HepG2 (cell line): ENCODE measurements around the gene ZC3H18. TPM values are rescaled to one million over a fixed set of nuclear protein-coding genes. Genes with fewer than 3 reads are reported as not detected.

Source experiments
- BCL3 ChIP-seq: sonication (generic); formaldehyde crosslinking; IDR thresholded peaks from 2 replicates; pipeline ENCODE4 v1.5.1; 2020; ENCODE audit warnings: mild to moderate bottlenecking, missing genetic modification reagents, moderate library complexity
- DR1 ChIP-seq: sonication (generic); formaldehyde crosslinking; IDR thresholded peaks from 2 replicates; pipeline ENCODE4 v1.8.0; 2021; ENCODE audit warnings: mild to moderate bottlenecking, missing genetic modification reagents, inconsistent platforms
- E2F1 ChIP-seq: sonication (generic); formaldehyde crosslinking; IDR thresholded peaks from 2 replicates; pipeline ENCODE4 v1.5.0; 2020; ENCODE audit warnings: missing genetic modification reagents
- FOXC1 ChIP-seq: sonication (generic); formaldehyde crosslinking; IDR thresholded peaks from 2 replicates; pipeline ENCODE4 v1.8.0; 2022; ENCODE audit warnings: mild to moderate bottlenecking, missing genetic modification reagents, borderline replicate concordance
- GABPB1 ChIP-seq: IDR thresholded peaks from 2 replicates; pipeline ENCODE4 v1.6.1; 2016; ENCODE audit warnings: mild to moderate bottlenecking, missing genetic modification reagents, moderate library complexity, missing compliant biosample characterization
- GTF2F1 ChIP-seq: fragments of 150-350 bp; IDR thresholded peaks from 2 replicates; pipeline ENCODE4 v1.6.1; 2014; ENCODE audit warnings: low read length
- IRF2 ChIP-seq: IDR thresholded peaks from 2 replicates; pipeline ENCODE4 v1.6.1; 2018; ENCODE audit warnings: missing genetic modification reagents, missing compliant biosample characterization
- MEF2D ChIP-seq: sonication (generic); formaldehyde crosslinking; IDR thresholded peaks from 2 replicates; pipeline ENCODE4 v1.5.1; 2020; ENCODE audit warnings: mild to moderate bottlenecking, missing genetic modification reagents
- MYC ChIP-seq: sonication (generic); formaldehyde crosslinking; IDR thresholded peaks from 2 replicates; pipeline ENCODE4 v1.9.0; 2021; ENCODE audit warnings: missing genetic modification reagents, borderline replicate concordance
- PHF8 ChIP-seq: sonication (generic); formaldehyde crosslinking; IDR thresholded peaks from 2 replicates; pipeline ENCODE4 v1.5.0; 2020; ENCODE audit warnings: missing genetic modification reagents
- ZNF333 ChIP-seq: sonication (generic); formaldehyde crosslinking; IDR thresholded peaks from 2 replicates; pipeline ENCODE4 v1.4.0; 2020; ENCODE audit warnings: mild to moderate bottlenecking, missing genetic modification reagents, borderline replicate concordance
- ZNF367 ChIP-seq: sonication (generic); formaldehyde crosslinking; IDR thresholded peaks from 2 replicates; pipeline ENCODE4 v1.4.0; 2020; ENCODE audit warnings: missing genetic modification reagents, borderline replicate concordance
- ZNF432 ChIP-seq: sonication (generic); formaldehyde crosslinking; IDR thresholded peaks from 2 replicates; pipeline ENCODE4 v1.5.0; 2020; ENCODE audit warnings: missing genetic modification reagents, mild to moderate bottlenecking, borderline replicate concordance
- ZNF44 ChIP-seq: sonication (generic); formaldehyde crosslinking; IDR thresholded peaks from 2 replicates; pipeline ENCODE4 v1.5.1; 2020; ENCODE audit warnings: mild to moderate bottlenecking, missing genetic modification reagents
- ZNF563 ChIP-seq: sonication (generic); formaldehyde crosslinking; IDR thresholded peaks from 2 replicates; pipeline ENCODE4 v1.8.0; 2022; ENCODE audit warnings: mild to moderate bottlenecking, moderate library complexity, missing genetic modification reagents
- ZNF652 ChIP-seq: IDR thresholded peaks from 2 replicates; pipeline ENCODE4 v1.6.1; 2016; ENCODE audit warnings: low read depth, borderline replicate concordance
- ZNF670 ChIP-seq: sonication (generic); formaldehyde crosslinking; IDR thresholded peaks from 2 replicates; pipeline ENCODE4 v1.8.0; 2022; ENCODE audit warnings: mild to moderate bottlenecking, missing genetic modification reagents, borderline replicate concordance
- ZNF761 ChIP-seq: sonication (generic); formaldehyde crosslinking; conservative IDR thresholded peaks from 2 replicates; pipeline ENCODE4 v1.4.0; 2020; ENCODE audit warnings: mild to moderate bottlenecking, missing genetic modification reagents
- ZSCAN25 ChIP-seq: sonication (generic); formaldehyde crosslinking; IDR thresholded peaks from 2 replicates; pipeline ENCODE4 v1.8.0; 2022; ENCODE audit warnings: mild to moderate bottlenecking, missing genetic modification reagents
- polyA plus RNA-seq, 8 experiments: library from polyadenylated mRNA; depleted of rRNA in 3 of 8; stranded (reverse) in 7 of 8; unstranded in 1 of 8; fragments of >200 nt; fragmentation: Illumina TruSeq in 4 of 8; extraction: Trizol in 4 of 8; gene quantifications; 2 replicates each; pipeline versions ENCODE4 v1.2.1 to v1.2.3, GENCODE V29; 2011 to 2016; ENCODE audit warnings: low read depth in 4 of 8, missing spikeins in 1 of 8, mixed read lengths in 1 of 8; ENCODE audit not compliant: insufficient read depth in 1 of 8
- total RNA-seq, 5 experiments: library from RNA; depleted of rRNA; stranded (reverse); fragments of >200 nt; fragmentation: Illumina TruSeq; extraction: Trizol; gene quantifications; 2 replicates each; pipeline ENCODE4 v1.2.3, GENCODE V29; 2016; ENCODE audit warnings: low read depth in 1 of 5
- TF ChIP-seq, protein P1 (sequence below): sonication (generic); formaldehyde crosslinking; IDR thresholded peaks from 2 replicates; pipeline ENCODE4 v1.5.0; 2020; ENCODE audit warnings: mild to moderate bottlenecking, missing genetic modification reagents
- TF ChIP-seq, protein P2 (sequence below): sonication (generic); formaldehyde crosslinking; IDR thresholded peaks from 2 replicates; pipeline ENCODE4 v1.8.0; 2022; ENCODE audit warnings: mild to moderate bottlenecking, missing genetic modification reagents, moderate library complexity
- TF ChIP-seq, protein P3 (sequence below): IDR thresholded peaks from 2 replicates; pipeline ENCODE4 v1.6.1; 2016; ENCODE audit warnings: mild to moderate bottlenecking

The ZC3H18 gene
- total and polyA plus RNA-seq, 2 of the 13 experiments (the other 11 are each of a cell fraction or from before 2014, with no cell fraction given): 11.2 to 27.4 TPM

DNA sequence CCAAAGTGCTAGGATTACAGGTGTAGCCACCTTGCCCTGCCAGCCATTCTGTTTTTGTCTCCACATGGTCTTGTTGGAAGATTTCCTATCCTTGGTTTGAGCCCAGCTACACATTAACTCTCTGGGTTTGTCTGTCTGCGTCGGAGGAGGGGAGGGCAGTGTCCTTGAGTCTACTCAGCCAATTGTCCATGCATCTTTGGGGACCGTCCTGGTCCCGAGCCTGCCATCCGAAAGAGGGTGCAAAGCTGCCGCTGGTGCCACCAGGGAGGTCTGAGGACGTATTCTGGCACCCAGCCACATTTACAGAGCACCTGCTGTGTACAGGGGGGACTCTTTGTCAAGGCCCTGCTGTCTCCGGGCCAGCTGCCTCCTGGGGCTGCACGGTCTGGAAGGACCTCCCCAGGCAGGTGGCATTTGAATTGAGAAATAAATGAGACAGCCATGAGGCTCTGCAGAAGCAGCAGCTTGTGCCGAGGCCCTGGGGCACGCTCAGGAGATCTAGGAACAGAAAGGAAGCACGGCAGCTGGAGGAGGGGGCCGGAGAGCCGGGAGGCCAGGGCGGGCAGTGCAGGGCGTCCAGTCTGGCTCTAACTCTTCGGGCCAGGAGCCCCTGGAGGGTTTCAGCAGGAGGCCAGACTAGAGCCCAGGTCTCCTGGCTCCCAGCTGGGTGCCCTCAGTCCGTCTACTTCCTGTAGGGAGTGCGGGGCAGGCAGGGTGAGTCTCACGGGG is 79.2 kb downstream of the ZC3H18 start (continued):
- TF ChIP-seq ZNF652 (CRISPR knock-in tag) (0 out of 2 replicates have a peak, but pooled peaks have one; percentile 38), IRF2 (CRISPR knock-in tag) (no peak), GABPB1 (CRISPR knock-in tag) (0 out of 2 replicates have a peak, but pooled peaks have one; percentile 23), ZNF44 (CRISPR knock-in tag) (no peak), GTF2F1 (no peak), DR1 (no peak), ZNF432 (CRISPR knock-in tag) (no peak), ZNF761 (CRISPR knock-in tag) (no peak), ZNF367 (CRISPR knock-in tag) (no peak), E2F1 (CRISPR knock-in tag) (no peak), BCL3 (CRISPR knock-in tag) (0 out of 2 replicates have a peak, but pooled peaks have one; percentile 10), FOXC1 (CRISPR knock-in tag) (no peak), ZSCAN25 (CRISPR knock-in tag) (no peak), PHF8 (CRISPR knock-in tag) (peak; percentile 42), ZNF670 (CRISPR knock-in tag) (no peak), ZNF563 (CRISPR knock-in tag) (peak; percentile 45; the same call in 1 of the 2 replicates), MEF2D (0 out of 2 replicates have a peak, but pooled peaks have one; percentile 42), MYC (CRISPR knock-in tag) (no peak), ZNF333 (no peak; the same call in 1 of the 2 replicates)
- TF ChIP-seq, protein P1, sequence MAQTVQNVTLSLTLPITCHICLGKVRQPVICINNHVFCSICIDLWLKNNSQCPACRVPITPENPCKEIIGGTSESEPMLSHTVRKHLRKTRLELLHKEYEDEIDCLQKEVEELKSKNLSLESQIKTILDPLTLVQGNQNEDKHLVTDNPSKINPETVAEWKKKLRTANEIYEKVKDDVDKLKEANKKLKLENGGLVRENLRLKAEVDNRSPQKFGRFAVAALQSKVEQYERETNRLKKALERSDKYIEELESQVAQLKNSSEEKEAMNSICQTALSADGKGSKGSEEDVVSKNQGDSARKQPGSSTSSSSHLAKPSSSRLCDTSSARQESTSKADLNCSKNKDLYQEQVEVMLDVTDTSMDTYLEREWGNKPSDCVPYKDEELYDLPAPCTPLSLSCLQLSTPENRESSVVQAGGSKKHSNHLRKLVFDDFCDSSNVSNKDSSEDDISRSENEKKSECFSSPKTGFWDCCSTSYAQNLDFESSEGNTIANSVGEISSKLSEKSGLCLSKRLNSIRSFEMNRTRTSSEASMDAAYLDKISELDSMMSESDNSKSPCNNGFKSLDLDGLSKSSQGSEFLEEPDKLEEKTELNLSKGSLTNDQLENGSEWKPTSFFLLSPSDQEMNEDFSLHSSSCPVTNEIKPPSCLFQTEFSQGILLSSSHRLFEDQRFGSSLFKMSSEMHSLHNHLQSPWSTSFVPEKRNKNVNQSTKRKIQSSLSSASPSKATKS: no peak
- TF ChIP-seq, protein P2, sequence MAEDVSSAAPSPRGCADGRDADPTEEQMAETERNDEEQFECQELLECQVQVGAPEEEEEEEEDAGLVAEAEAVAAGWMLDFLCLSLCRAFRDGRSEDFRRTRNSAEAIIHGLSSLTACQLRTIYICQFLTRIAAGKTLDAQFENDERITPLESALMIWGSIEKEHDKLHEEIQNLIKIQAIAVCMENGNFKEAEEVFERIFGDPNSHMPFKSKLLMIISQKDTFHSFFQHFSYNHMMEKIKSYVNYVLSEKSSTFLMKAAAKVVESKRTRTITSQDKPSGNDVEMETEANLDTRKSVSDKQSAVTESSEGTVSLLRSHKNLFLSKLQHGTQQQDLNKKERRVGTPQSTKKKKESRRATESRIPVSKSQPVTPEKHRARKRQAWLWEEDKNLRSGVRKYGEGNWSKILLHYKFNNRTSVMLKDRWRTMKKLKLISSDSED: no peak
- TF ChIP-seq, protein P3, sequence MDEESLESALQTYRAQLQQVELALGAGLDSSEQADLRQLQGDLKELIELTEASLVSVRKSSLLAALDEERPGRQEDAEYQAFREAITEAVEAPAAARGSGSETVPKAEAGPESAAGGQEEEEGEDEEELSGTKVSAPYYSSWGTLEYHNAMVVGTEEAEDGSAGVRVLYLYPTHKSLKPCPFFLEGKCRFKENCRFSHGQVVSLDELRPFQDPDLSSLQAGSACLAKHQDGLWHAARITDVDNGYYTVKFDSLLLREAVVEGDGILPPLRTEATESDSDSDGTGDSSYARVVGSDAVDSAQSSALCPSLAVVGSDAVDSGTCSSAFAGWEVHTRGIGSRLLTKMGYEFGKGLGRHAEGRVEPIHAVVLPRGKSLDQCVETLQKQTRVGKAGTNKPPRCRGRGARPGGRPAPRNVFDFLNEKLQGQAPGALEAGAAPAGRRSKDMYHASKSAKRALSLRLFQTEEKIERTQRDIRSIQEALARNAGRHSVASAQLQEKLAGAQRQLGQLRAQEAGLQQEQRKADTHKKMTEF (CRISPR knock-in tag): 0 out of 2 replicates have a peak, but pooled peaks have one; percentile 19
